DLD1 (cell line): ENCODE measurements around the gene ATG4A.

Experiments
- in situ Hi-C: cut with HindIII; loops from 2 replicates; pipeline ENCODE4 v1.10.0; 2017; ENCODE audit warnings: low sequenced_read_pairs

The ATG4A gene

DNA sequence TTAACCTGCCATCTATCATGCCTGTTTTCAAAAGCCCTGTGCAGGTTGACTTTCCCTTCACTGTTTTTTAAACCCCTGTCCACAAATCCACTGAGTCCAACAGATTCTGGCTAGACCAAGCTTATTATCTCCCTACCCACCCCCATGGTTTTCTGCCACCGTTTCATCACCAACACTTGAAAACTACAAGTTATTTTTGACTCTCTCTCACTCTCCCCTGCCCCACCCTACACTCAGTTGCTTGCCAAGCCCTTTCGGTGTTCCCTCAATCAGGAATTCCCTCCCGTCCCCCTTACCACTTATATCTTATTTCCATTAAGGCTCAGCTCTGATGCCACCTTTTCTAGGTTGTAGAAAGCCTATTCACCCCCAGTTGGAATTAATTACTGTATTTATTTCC lies 29.7 kb downstream of the ATG4A start:
- in situ Hi-C loops, result no loop called here

DNA sequence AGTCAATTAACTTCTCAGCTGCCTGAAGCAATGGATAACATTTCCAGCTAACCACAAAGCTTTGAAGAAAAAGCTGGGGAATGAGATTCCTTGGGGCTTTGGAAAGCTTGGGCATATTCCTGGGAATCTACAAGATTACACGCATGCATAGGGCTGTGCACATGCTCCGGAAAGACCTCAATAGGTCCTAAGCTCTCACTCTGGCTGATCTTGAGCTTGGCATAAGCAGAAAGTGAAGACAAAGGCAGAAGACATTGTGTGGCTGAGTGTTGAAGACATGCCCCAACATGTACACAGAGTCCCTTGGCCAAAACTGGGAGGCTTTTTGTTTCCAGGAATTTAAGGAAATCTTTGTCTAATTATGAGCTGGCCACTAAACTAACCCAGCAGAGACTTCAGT lies 31.2 kb downstream of the ATG4A start:
- in situ Hi-C loops, result no loop called here

DNA sequence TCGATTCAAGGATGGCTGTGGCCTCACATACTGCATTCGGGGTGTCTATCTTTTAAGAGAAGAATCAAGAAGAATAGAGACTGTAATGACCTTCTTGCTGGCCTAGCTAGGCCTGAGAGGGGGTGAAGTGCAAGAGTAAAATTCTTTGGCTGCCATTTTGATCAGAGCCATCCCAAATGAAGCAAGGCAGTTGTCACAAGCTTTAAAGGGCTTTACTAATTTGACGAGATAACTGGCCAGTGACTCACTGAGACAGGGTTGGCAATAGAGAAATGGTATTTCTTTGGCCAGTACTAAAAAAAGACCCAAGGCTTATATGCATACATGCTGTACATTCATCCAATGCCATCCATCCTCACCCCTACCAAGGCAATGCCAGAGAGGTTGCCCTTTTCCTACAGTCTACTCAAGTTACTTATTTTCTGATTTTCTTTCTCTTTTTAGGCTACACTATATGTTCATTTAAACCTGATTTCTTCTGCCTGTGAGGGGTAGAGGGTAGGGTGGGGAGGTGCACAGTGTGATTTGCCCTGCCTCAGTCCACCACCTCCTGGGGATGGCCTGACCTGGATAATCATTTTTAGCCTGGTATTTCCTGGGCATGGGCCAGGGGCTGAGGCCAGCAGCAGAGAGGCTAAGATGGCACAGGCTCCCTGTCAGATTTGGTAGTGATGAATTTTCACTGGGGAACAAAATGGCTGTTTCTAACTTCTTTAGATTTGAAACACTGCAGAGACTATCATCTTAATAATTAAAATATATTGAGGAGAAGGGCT lies 32.2 kb downstream of the ATG4A start:
- in situ Hi-C loops, result no loop called here

DNA sequence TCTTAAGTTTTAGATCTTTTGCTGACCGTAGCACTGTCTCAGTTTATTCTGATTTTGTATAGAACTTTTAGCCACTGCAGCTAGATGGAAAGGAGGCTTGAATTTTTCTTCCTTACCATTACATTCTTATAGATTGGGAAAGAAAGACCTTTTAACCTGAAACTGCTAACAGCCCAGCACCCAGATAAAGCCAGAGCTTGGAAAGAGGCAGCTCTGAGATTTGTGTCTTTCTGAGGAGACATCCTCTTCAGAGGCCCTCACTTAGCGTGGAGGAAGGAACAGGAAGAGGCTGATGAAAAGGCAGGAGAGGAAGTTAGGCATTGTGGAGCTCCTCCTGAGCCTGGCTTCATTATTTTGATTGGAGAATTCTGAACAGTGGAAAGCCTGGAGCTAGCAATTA lies 35.1 kb downstream of the ATG4A start:
- in situ Hi-C loops, result no loop called here

DNA sequence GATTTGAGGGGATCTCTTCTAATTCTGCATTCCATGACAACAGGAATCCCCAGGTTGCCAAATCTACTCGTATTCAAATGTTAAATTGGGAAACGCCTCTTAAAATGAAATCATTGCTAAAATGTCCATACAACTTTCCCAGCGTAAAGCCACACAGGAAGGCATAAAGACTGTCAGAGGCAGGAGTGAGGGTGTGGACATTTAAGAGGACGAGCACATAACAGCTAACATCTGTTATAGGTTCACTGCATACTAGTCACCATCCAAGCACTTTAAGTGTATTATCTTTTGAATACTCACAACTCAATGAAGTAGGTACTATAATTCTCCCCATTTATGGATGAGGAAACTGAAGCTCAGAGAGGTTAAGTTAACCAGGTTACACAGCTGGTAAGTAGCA lies 35.6 kb downstream of the ATG4A start:
- in situ Hi-C loops, result no loop called here

DNA sequence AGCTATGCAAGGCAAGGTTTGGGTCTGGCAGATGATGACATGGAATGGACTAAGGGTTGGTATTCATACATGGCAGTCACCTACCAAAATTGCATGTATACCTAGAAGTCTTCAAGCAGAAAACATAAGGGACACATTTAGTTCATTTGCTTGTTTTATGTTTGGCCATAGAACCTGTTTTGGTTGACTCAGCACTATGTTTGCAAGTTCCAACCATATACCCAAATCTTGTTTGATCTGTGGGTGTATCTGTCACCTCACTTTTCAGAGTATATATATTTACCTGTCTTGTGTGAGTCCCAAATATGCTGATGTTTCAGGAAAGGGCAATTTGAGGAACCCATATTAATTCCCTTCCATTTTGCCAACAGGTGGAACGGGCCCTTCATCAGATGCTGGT lies 39.3 kb downstream of the ATG4A start:
- in situ Hi-C loops, result no loop called here

GRCh38 chrX:108131471-108131870 lies 39.9 kb downstream of the ATG4A start:
- in situ Hi-C loops, result no loop called here

- in situ Hi-C loops, result no loop called here
Observed at GRCh38 chrX:108132034-108132433, 40.5 kb downstream of the ATG4A start.

GRCh38 chrX:108132876-108133275 lies 41.3 kb downstream of the ATG4A start:
- in situ Hi-C loops, result no loop called here

GRCh38 chrX:108134724-108135123 lies 43.1 kb downstream of the ATG4A start:
- in situ Hi-C loops, result no loop called here

DNA sequence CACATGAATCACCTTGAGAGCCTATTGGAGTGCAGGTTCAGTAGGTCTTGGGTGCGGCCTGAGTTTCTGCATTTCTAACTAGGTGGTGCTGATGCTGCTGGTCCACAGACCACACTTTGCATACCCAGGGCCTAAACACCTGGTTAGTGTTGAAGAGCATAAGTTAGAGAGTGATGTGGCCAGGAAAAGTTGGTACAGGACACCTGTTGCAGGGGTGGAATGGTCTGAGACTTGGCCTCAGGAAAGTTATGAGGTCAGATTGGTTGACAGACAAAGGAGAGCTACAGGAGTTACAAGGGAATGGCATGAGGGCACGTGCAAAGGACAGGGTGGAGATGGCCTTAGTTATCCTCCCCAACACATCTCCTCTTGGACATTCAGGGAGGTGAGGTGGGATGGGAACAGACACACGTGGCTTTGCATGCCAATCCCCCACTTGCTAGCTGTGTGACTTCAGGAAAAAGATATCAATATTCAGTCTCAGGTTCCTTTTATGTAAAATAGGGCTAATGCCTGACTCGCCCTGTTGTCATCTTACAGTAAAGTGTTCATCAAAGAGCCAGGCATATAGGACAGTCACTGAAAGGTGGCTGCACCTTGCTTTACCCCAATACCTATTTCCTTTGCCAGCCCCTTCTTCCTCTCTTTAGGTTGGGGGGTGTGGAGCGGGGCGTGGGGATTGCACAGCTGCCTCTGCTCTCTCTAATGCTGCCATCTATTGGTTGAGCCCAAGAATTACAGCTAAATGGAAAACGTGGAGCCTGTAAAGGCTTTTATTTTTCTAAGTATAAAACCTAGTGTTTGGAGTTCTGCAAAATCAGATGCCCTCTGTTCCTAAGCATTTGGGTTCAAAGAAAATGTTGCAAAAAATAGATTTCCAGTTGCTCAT lies 47.5 kb downstream of the ATG4A start:
- in situ Hi-C loops, result no loop called here

GRCh38 chrX:108148524-108148923 lies 56.9 kb downstream of the ATG4A start:
- in situ Hi-C loops, result no loop called here

DNA sequence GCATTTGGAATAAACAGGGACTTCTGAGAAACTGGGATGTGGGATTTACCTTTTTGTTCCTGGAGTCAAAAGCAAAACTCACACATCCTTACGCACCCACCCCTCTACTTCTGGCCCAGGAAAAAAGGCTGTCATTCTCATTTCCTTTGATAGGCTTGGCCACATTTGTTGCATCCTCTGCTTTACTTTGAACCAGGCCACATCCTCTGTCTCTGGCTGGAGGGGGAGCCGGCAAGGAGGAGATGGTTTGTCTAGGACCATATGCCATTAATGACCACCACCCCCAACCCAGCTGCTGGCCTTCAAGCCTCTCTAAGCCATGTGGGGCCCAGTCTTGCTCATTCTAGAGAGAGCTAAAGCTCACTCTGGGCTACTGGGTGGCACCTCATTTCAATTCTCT lies 64.5 kb downstream of the ATG4A start:
- in situ Hi-C loops, result no loop called here

GRCh38 chrX:108156934-108157466 lies 65.4 kb downstream of the ATG4A start:
- in situ Hi-C loops, result no loop called here

DNA sequence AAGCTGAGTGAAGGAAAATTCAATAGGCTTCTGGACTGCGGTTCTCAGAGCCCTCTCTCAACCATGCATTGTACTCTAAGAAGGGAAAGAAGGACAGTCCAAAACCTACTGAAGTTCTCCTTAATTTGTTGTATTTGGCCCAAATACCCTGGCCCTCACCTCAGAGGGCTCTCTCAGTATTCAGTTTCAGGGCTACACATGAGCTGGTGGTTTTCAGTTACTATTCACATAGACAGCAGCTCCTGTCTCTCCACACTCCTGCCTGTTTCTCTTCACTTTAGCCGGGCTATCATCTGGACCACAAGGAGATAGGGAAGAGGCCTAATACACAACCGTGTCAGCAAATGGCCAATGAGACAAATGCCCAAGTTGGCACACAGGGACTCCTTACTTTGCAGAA lies 66.0 kb downstream of the ATG4A start:
- in situ Hi-C loops, result no loop called here

- in situ Hi-C loops, result no loop called here
Observed at GRCh38 chrX:108159028-108159670, 67.6 kb downstream of the ATG4A start.

GRCh38 chrX:108160309-108160708 lies 68.7 kb downstream of the ATG4A start:
- in situ Hi-C loops, result no loop called here

GRCh38 chrX:108162265-108162664 lies 70.7 kb downstream of the ATG4A start:
- in situ Hi-C loops, result no loop called here

- in situ Hi-C loops, result no loop called here
Observed at GRCh38 chrX:108163333-108164082, 71.9 kb downstream of the ATG4A start.

- in situ Hi-C loops, result no loop called here
Observed at GRCh38 chrX:108165383-108166111, 74.0 kb downstream of the ATG4A start.
